ENCODE results near the gene UBE2U.

Gene UBE2U

DNA sequence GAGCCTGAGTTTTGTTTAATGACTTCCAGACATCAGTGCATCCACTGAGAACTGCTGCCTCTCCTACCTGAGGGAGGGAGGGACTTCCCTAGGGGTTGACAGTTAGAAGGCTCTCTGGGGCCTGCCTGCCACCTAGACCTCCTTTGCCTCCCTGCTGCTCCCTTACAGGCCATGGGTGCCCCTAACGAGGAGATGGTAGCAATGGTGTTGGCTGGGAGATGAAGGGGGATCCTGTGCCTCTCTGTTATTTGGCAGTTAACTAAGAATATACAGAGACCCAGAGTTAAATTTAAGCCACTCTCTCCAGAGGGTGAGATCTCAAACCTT lies 66.1 kb downstream of the UBE2U start:
- no peaks in the 10 kb centered on the region for H3K36me3 Mint-ChIP-seq (ENCODE audit: low read depth)
- no peak overlapping the region for H3K27ac Mint-ChIP-seq
- H3K4me1 Mint-ChIP-seq (ENCODE audit: low read depth) = no peaks in the 10 kb centered on the region
- no peak overlapping the region for H3K4me3 Mint-ChIP-seq
- H3K9me3 Mint-ChIP-seq = no peaks in the 10 kb centered on the region
- peaks cover 15% of the 10 kb centered on the region for H3K27me3 Mint-ChIP-seq

DNA sequence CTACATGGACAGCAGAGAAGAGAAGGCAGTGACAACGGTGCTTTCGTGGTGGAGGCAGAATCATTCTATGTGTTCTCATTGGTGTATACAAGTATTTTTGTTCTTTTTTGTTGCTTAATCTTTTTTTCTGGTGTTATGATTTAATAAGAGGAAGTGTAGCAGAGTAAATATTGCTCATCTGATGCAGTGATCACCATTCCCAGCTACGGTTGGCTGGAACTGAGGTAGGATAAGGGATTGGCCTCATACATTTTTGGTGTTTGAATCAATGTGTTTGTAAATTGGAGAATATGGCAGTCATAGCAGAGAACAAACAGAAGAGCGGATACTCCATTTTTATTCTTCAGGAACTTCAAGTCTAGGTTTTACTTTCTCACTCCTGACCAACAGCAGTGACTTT lies 76.6 kb downstream of the UBE2U start:
- Mint-ChIP-seq H3K4me3 (no peak overlapping the region), H3K27ac (no peak overlapping the region), H3K36me3 (ENCODE audit: low read depth) (no peaks in the 10 kb centered on the region), H3K27me3 (no peaks in the 10 kb centered on the region), H3K9me3 (no peaks in the 10 kb centered on the region), H3K4me1 (ENCODE audit: low read depth) (no peaks in the 10 kb centered on the region)

DNA sequence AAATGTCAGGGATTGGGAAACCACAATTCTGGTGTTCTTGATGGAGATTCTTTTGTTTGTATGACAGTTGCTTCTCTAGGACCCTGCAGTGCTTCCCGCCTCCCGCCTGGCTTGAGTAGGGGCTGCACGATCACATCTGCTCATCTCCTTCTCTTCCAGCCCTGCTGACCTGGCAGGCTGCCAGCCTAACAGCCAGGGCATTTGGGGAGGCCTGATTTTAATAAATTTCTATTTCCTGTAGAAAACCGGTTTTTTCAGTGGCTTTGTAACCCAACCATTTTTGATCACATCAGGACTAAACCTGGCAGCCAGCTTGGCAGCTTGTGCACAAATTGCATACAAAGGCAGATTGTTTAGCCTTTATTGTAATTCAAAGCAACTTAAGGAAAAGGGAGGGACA lies 78.9 kb downstream of the UBE2U start:
- H3K27ac Mint-ChIP-seq = no peak overlapping the region
- H3K4me1 Mint-ChIP-seq (ENCODE audit: low read depth) = no peaks in the 10 kb centered on the region
- no peaks in the 10 kb centered on the region for H3K9me3 Mint-ChIP-seq
- H3K27me3 Mint-ChIP-seq = peaks cover 6% of the 10 kb centered on the region
- H3K4me3 Mint-ChIP-seq = no peak overlapping the region
- no peaks in the 10 kb centered on the region for H3K36me3 Mint-ChIP-seq (ENCODE audit: low read depth)

DNA sequence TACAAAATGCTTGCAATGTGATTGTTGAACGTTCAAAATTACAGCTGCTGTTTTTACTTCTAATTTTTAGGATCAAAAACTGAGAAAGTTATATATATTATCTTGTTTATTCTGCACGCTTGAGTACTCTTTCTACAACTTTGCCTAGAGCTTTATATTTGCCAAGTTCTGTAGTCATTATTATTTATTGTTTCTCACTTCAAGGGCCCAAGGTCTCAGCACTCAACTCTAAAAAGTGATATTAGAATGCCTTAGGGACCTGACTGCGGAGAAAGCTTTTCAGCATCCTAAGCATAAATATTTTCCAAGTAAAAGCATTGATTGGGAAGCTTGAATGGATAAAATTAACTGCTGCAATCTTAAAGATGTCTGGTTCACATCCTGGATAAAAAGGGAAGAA lies 83.6 kb downstream of the UBE2U start:
- Mint-ChIP-seq H3K9me3 (no peaks in the 10 kb centered on the region), H3K4me1 (ENCODE audit: low read depth) (no peaks in the 10 kb centered on the region), H3K36me3 (ENCODE audit: low read depth) (no peaks in the 10 kb centered on the region), H3K27me3 (peaks cover 19% of the 10 kb centered on the region), H3K27ac (no peak overlapping the region), H3K4me3 (no peak overlapping the region)

DNA sequence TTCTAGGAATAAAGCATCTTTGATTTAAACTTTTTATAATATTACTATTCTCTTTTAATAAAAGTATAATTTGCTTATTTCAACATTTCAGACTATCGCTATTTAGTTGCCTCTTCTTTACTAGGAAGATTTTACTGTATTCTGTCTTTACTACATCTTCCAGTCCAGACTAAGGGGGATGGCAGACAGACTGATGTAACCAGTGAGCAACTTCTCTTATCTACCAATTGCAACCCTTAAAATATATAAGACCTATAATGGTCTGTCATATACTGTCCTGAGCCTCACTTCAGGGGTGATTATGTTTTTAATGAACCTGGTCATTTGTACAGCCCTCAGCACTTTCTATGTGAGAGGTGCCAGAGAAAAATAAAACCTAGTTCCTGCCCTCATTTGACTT lies 87.0 kb downstream of the UBE2U start:
- no peaks in the 10 kb centered on the region for H3K4me1 Mint-ChIP-seq (ENCODE audit: low read depth)
- no peaks in the 10 kb centered on the region for H3K9me3 Mint-ChIP-seq
- H3K4me3 Mint-ChIP-seq = no peak overlapping the region
- peaks cover 38% of the 10 kb centered on the region for H3K27me3 Mint-ChIP-seq
- H3K36me3 Mint-ChIP-seq (ENCODE audit: low read depth) = no peaks in the 10 kb centered on the region
- no peak overlapping the region for H3K27ac Mint-ChIP-seq

DNA sequence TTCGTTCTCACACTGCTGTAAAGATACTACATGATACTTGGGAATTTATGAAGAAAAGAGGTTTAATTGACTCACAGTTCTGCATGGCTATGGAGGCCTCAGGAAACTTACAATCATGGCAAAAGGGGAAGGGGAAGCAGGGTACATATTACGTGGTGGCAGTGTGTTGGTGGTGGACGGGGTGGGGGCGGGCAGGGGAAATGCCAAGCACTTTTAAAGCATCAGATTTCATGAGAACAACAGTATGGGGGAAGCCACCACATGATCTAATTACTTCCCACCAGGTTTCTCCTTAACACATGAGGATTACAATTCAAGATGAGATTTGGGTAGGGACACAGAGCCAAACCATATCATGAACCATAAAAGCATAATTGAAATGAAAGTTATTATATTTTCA lies 88.5 kb downstream of the UBE2U start:
- Mint-ChIP-seq H3K27me3 (peaks cover 42% of the 10 kb centered on the region), H3K9me3 (no peaks in the 10 kb centered on the region), H3K4me1 (ENCODE audit: low read depth) (no peaks in the 10 kb centered on the region), H3K36me3 (ENCODE audit: low read depth) (no peaks in the 10 kb centered on the region), H3K4me3 (no peak overlapping the region), H3K27ac (no peak overlapping the region)

DNA sequence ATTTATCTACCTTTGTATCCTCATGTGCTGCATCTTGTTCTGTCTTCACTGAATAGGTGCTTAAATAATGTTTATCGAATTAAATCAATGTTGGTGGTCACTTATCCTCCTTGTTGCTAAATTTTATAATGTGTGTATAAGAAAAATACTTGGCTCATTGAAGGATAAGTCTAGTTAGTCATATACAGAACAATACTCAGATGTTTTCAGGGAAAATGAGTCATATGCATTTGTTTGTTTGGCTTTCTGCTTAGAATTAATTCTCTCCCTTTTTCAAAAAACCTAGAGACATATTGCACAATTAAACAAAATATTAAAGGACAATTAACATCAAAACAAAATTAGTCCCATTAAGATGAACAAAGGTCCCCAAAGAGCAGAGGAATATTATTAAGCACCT lies 89.0 kb downstream of the UBE2U start:
- H3K27me3 Mint-ChIP-seq = peaks cover 45% of the 10 kb centered on the region
- no peak overlapping the region for H3K4me3 Mint-ChIP-seq
- no peak overlapping the region for H3K27ac Mint-ChIP-seq
- no peaks in the 10 kb centered on the region for H3K4me1 Mint-ChIP-seq (ENCODE audit: low read depth)
- H3K36me3 Mint-ChIP-seq (ENCODE audit: low read depth) = no peaks in the 10 kb centered on the region
- H3K9me3 Mint-ChIP-seq = no peaks in the 10 kb centered on the region

DNA sequence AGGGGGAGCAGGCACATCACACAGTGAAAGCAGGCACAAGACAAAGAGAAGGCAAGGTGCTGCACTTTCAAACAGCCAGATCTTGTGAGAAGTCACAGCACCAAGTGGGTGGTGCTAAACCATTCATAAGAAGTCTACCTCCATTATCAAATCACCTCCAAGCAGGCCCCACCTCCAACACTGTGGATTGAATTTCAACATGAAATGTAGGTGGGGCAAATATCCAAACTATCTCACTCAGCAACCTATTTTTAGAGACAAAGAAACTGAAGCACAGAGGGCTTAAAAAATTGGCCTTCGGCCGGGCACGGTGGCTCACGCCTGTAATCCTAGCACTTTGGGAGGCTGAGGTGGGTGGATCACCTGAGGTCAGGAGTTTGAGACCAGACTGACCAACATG lies 90.4 kb downstream of the UBE2U start:
- Mint-ChIP-seq H3K9me3 (no peaks in the 10 kb centered on the region), H3K27me3 (peaks cover 49% of the 10 kb centered on the region)

DNA sequence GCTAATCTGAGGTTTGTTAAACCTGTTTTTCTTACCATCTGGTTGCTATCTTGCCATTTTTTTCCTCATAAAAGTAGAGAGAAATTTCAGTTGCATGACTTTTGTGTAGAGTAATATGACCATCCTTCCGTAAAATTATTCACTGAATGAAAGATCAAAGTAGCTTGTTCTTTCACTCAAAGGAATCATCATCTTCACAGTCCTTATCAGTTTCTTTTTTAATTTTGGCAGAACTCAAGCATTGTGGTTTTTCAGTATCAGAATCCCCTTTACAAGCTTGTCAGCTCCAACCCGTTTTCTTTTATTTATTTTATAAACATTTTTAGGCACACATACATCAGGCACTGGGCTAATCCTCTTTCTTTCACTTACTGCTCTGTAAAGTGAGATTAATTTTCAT lies 91.7 kb downstream of the UBE2U start:
- Mint-ChIP-seq H3K27ac (no peak overlapping the region), H3K27me3 (peaks cover 49% of the 10 kb centered on the region), H3K4me1 (ENCODE audit: low read depth) (no peaks in the 10 kb centered on the region), H3K4me3 (no peak overlapping the region), H3K9me3 (no peaks in the 10 kb centered on the region), H3K36me3 (ENCODE audit: low read depth) (no peaks in the 10 kb centered on the region)

More for the DNA sequence above, 90.4 kb downstream of the UBE2U start:
- Mint-ChIP-seq H3K27ac (no peak overlapping the region), H3K36me3 (ENCODE audit: low read depth) (no peaks in the 10 kb centered on the region), H3K4me3 (no peak overlapping the region), H3K4me1 (ENCODE audit: low read depth) (no peaks in the 10 kb centered on the region)

DNA sequence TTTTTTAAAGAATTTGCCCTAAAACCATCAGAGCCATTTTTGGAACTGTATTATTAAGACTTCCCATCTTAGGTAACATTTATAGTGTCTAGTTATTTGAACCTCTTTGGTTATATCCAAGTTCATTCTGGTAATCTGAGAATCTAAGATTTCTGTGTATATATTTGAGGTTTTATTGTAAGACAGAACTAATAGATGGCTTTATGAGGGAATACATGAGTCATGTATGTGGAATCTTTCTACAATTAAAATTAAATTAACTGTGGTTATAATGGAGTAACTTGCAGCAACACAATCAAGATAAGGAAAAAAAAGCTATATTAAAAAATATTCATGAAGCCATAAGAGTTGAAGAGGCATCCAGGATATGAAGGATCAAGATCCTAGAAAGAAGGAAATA lies 92.1 kb downstream of the UBE2U start:
- H3K27me3 Mint-ChIP-seq = peaks cover 53% of the 10 kb centered on the region
- no peak overlapping the region for H3K4me3 Mint-ChIP-seq
- H3K9me3 Mint-ChIP-seq = no peaks in the 10 kb centered on the region
- no peaks in the 10 kb centered on the region for H3K36me3 Mint-ChIP-seq (ENCODE audit: low read depth)
- no peaks in the 10 kb centered on the region for H3K4me1 Mint-ChIP-seq (ENCODE audit: low read depth)
- H3K27ac Mint-ChIP-seq = no peak overlapping the region

DNA sequence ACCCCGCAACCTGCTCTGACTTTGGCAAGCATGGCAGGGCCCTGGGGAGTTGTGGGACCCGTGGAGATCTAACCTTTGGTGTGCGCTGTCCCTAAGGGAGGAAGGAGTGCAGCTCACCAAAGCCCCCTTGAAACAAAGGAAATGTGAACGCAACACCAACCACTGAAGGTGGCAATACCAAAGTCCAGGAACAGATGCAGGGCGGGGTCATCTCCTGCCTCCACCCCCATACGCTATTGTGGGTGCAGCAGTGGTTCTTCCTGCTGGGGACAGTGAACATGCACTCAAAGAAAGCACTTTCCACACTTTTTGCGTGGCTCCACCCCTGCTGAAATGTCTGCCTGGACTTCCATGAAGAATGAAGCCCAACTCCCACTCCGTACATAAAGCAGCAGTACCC lies 93.0 kb downstream of the UBE2U start:
- Mint-ChIP-seq H3K4me1 (ENCODE audit: low read depth) (no peaks in the 10 kb centered on the region), H3K4me3 (no peak overlapping the region), H3K9me3 (no peaks in the 10 kb centered on the region), H3K36me3 (ENCODE audit: low read depth) (no peaks in the 10 kb centered on the region), H3K27me3 (peaks cover 48% of the 10 kb centered on the region), H3K27ac (no peak overlapping the region)

DNA sequence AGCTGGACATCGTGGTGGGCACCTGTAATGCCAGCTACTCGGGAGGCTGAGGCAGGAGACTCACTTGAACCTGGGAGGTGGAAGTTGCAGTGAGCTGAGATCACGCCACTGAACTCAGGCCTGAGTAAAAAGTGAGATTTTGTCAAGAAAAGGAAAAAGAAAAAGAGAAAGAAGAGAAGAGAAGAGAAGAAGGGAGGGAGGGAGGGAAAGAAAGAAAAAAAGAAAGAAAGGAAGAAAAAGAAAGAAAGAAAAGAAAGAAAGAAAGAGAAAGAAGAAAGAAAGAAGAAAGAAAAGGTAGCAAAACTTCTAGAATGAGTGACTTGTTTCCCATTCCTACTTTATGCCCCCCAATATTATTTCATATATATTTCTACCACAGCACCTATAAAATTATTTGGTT lies 98.8 kb downstream of the UBE2U start:
- Mint-ChIP-seq H3K27ac (no peak overlapping the region), H3K27me3 (peaks cover 13% of the 10 kb centered on the region)

DNA sequence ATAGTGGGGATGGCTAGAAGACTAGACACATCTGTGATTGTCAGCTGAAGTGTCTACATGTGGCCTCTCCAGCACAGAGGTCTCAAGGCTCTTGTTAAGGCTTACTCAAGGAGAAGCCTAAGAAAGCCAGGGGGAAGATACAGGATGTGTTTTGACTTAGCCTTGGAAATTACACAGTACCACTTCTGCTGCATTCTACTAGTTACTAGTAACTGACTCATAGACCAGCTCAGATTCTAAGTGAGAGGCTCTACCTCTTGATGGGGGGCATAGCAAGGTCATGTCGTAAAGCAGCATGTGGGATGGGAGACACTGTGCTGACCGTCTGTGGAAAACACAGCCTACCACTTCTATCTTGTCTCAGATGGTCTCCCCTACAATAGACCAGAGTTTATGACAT lies 99.5 kb downstream of the UBE2U start:
- H3K4me3 Mint-ChIP-seq = no peak overlapping the region
- no peaks in the 10 kb centered on the region for H3K4me1 Mint-ChIP-seq (ENCODE audit: low read depth)
- no peaks in the 10 kb centered on the region for H3K36me3 Mint-ChIP-seq (ENCODE audit: low read depth)
- H3K9me3 Mint-ChIP-seq = no peaks in the 10 kb centered on the region
- peaks cover 11% of the 10 kb centered on the region for H3K27me3 Mint-ChIP-seq
- no peak overlapping the region for H3K27ac Mint-ChIP-seq

More for the DNA sequence above, 98.8 kb downstream of the UBE2U start:
- Mint-ChIP-seq H3K4me1 (ENCODE audit: low read depth) (no peaks in the 10 kb centered on the region), H3K4me3 (no peak overlapping the region), H3K36me3 (ENCODE audit: low read depth) (no peaks in the 10 kb centered on the region), H3K9me3 (no peaks in the 10 kb centered on the region)

DNA sequence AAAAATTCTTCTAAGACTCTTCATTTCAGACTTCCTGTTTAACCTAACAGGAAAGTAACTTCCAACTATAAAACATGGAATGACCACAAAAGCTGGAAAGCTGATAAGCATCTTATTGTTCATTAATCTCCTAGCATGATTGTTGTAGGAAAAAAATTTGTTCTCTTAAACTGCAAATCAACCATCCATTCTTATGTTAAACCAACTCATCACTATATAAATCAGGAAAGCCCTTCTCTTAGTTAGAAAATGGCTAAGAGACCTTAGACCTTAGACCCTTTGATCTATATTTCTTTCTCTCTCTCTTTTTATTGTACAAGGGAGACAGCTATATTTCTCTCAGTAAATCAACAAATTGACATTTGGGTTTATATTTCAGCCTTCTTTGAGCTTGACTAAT lies 101.4 kb downstream of the UBE2U start:
- H3K9me3 Mint-ChIP-seq = no peaks in the 10 kb centered on the region
- H3K36me3 Mint-ChIP-seq (ENCODE audit: low read depth) = no peaks in the 10 kb centered on the region
- no peak overlapping the region for H3K4me3 Mint-ChIP-seq
- no peaks in the 10 kb centered on the region for H3K4me1 Mint-ChIP-seq (ENCODE audit: low read depth)
- peaks cover 15% of the 10 kb centered on the region for H3K27me3 Mint-ChIP-seq
- H3K27ac Mint-ChIP-seq = no peak overlapping the region

DNA sequence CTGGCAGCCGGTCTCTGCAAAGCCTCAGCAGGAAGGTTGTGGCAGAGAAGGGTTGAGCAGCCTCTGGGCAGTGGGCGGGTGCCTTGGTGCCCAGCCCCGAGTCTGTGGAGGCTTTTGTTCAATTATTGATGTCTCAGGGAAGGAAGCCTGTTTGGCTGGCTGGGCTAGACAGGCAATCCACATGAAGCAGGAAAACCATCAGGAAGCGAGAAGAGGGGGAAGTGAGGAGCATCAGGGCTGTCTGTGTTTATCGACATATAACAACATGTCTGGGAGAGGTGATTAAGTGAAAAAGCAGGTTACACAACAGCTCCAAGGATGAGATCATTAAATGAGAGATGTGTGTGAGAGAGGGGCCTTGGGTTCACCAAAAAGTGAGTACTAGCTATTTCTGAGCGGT lies 105.4 kb downstream of the UBE2U start:
- Mint-ChIP-seq H3K36me3 (ENCODE audit: low read depth) (no peaks in the 10 kb centered on the region), H3K27ac (no peak overlapping the region), H3K4me1 (ENCODE audit: low read depth) (no peaks in the 10 kb centered on the region), H3K9me3 (no peaks in the 10 kb centered on the region), H3K4me3 (no peak overlapping the region), H3K27me3 (peaks cover 8% of the 10 kb centered on the region)

DNA sequence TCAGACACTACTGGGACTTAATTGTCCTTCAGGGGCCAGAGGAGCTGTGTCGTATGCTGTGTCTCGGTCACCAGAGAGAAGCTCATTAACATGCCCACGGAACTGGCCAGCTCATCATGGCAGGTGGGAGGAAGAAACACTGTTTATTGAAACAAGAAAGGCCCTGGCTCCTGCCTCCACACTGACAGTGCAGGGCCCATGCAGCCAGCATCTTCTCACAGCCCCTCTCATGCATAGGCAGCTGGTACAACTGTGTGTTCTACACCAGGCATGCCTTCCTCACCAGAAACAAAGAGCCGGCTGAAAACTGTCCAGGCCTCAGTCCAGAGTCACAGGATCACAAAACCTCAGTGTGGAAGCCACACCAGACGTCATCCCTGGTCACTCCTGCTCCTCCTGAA lies 106.0 kb downstream of the UBE2U start:
- Mint-ChIP-seq H3K9me3 (no peaks in the 10 kb centered on the region), H3K4me3 (no peak overlapping the region), H3K27ac (no peak overlapping the region), H3K36me3 (ENCODE audit: low read depth) (no peaks in the 10 kb centered on the region), H3K27me3 (peaks cover 10% of the 10 kb centered on the region), H3K4me1 (ENCODE audit: low read depth) (no peaks in the 10 kb centered on the region)

DNA sequence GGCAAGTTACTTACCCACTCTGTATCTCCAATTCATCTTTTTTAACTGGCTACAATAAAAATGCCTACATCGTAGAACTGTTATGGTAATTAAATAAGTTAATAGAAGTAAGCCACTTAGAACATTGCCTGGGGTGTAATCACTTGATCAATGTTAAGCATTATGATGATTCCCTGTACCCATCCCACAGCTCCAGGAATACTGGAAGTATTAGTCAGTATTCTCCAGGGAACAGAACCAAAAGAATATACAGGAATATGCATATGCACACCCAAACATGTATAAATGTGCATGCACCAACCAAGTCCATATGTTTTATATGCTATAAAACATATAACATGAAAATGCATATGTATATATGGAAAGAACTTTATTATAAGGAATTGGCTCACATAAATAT lies 107.3 kb downstream of the UBE2U start:
- no peak overlapping the region for H3K27ac Mint-ChIP-seq
- H3K27me3 Mint-ChIP-seq = peaks cover 13% of the 10 kb centered on the region
- no peaks in the 10 kb centered on the region for H3K9me3 Mint-ChIP-seq
- H3K4me3 Mint-ChIP-seq = no peak overlapping the region
- no peaks in the 10 kb centered on the region for H3K4me1 Mint-ChIP-seq (ENCODE audit: low read depth)
- no peaks in the 10 kb centered on the region for H3K36me3 Mint-ChIP-seq (ENCODE audit: low read depth)

All from stimulated activated naive CD8-positive, alpha-beta T cell treated with anti-CD3 and anti-CD28 coated beads, Interleukin-15, Interleukin-2, amounts not matched to agents 100 ng/mL and 50 ng/mL, for 24 hours (primary cell).